Measurements from ENCODE around the gene SAMD11. TPM values are rescaled to one million over a fixed set of nuclear protein-coding genes. Genes with fewer than 3 reads are reported as not detected.

Gene SAMD11
- total and polyA plus RNA-seq, 2 of the 13 experiments (the other 11 are each of a cell fraction or from before 2014, with no cell fraction given), result 0.11 TPM; not detected in 1

- TF ChIP-seq PTBP1 (IDR thresholded peaks at IDR 0.05; ENCODE audit: low read depth, low read length, poor library complexity, severe bottlenecking) (no peak), KIAA2018 (CRISPR knock-in tag; IDR thresholded peaks at IDR 0.05; ENCODE audit: borderline replicate concordance) (no peak), PAX8 (CRISPR knock-in tag; IDR thresholded peaks at IDR 0.05; ENCODE audit: borderline replicate concordance) (no peak), ZNF558 (CRISPR knock-in tag; IDR thresholded peaks at IDR 0.05; ENCODE audit: borderline replicate concordance) (no peak), MIER2 (CRISPR knock-in tag; IDR thresholded peaks at IDR 0.05) (no peak), MTERF4 (CRISPR knock-in tag; IDR thresholded peaks at IDR 0.05) (no peak), POLR2AphosphoS5 (IDR thresholded peaks at IDR 0.05; ENCODE audit: low read depth, low read length) (no peak), TP53 (CRISPR knock-in tag; conservative IDR thresholded peaks at IDR 0.05) (no peak), ZNF382 (CRISPR knock-in tag; IDR thresholded peaks at IDR 0.05; ENCODE audit: borderline replicate concordance) (no peak), ZNF556 (CRISPR knock-in tag; IDR thresholded peaks at IDR 0.05; ENCODE audit: borderline replicate concordance) (no peak), NR2F2 (IDR thresholded peaks at IDR 0.05; ENCODE audit: borderline replicate concordance, low read depth) (no peak), ZNF230 (CRISPR knock-in tag; IDR thresholded peaks at IDR 0.05) (no peak), SKIL (CRISPR knock-in tag; IDR thresholded peaks at IDR 0.05; ENCODE audit: borderline replicate concordance) (no peak), SATB2 (CRISPR knock-in tag; IDR thresholded peaks at IDR 0.05) (no peak), ARNTL (CRISPR knock-in tag; IDR thresholded peaks at IDR 0.05) (no peak), POLR2AphosphoS2 (IDR thresholded peaks at IDR 0.05; ENCODE audit: low read depth, low read length) (no peak), CENPT (CRISPR knock-in tag; IDR thresholded peaks at IDR 0.05; ENCODE audit: low read depth) (no peak)
Observed at GRCh38 chr1:923131-923990, at the start of gene SAMD11 (continued).

Measured in HepG2 (cell line).